HUDEP-2 (cell line): ENCODE data around the gene UBXN7.
"Not testable (repeated sequence)": the region's sequence is repeated elsewhere in the genome, so short reads cannot be mapped to it uniquely, and the experiment has no call there.

Experiments
- DNase-seq, 76 experiments: peaks; one replicate each; lab custom pipeline; 2025; ENCODE audit not compliant: unreplicated experiment in 76 of 76; lab: John Stamatoyannopoulos, UW

Gene UBXN7

GRCh38 chr3:196432137-196432879 lies at the start of gene UBXN7:
Gene UBXN7 (minus strand): TSS chr3:196432427. CDS start chr3:196432399, 28 bp downstream.
- peak in 75 of 76 experiments; percentile 21 to 96 (median 88) for DNase-seq

GRCh38 chr3:196477678-196478077 lies 45.5 kb upstream of the UBXN7 start:
- no peak for DNase-seq

- no peak for DNase-seq
Observed at GRCh38 chr3:196472286-196472685, 40.1 kb upstream of the UBXN7 start.

- DNase-seq = no peak
Observed at GRCh38 chr3:196471551-196471950, 39.3 kb upstream of the UBXN7 start.

GRCh38 chr3:196470182-196470581 lies 38.0 kb upstream of the UBXN7 start:
- not testable (repeated sequence) for DNase-seq

- no peak for DNase-seq
Observed at GRCh38 chr3:196463804-196464203, 31.6 kb upstream of the UBXN7 start.

- no peak for DNase-seq
Observed at GRCh38 chr3:196463478-196463756, 31.2 kb upstream of the UBXN7 start.

GRCh38 chr3:196462680-196463477 lies 30.7 kb upstream of the UBXN7 start:
- not testable (repeated sequence) for DNase-seq

- DNase-seq = no peak
Observed at GRCh38 chr3:196458063-196458462, 25.8 kb upstream of the UBXN7 start.

GRCh38 chr3:196457470-196457869 lies 25.2 kb upstream of the UBXN7 start:
- not testable (repeated sequence) for DNase-seq

- no peak for DNase-seq
Observed at GRCh38 chr3:196454935-196455334, 22.7 kb upstream of the UBXN7 start.

GRCh38 chr3:196445391-196445790 lies 13.2 kb upstream of the UBXN7 start:
- not testable (repeated sequence) for DNase-seq

GRCh38 chr3:196444500-196444894 lies 12.3 kb upstream of the UBXN7 start:
- DNase-seq = no peak

- DNase-seq = no peak
Observed at GRCh38 chr3:196440696-196441095, 8.5 kb upstream of the UBXN7 start.

GRCh38 chr3:196440041-196440537 lies 7.9 kb upstream of the UBXN7 start:
- DNase-seq = no peak

- peak in 18 of 76 experiments; percentile 5 to 47 (median 16) for DNase-seq
Observed at GRCh38 chr3:196431181-196432136, 768 bp downstream of the UBXN7 start.

GRCh38 chr3:196428041-196428440 lies 4.2 kb downstream of the UBXN7 start:
- peak in 1 of 76 experiments; percentile 13 for DNase-seq

GRCh38 chr3:196424421-196424820 lies 7.8 kb downstream of the UBXN7 start:
- not testable (repeated sequence) for DNase-seq

- DNase-seq = peak in 56 of 76 experiments; percentile 5 to 72 (median 34)
Observed at GRCh38 chr3:196423044-196423781, 9.0 kb downstream of the UBXN7 start.

- DNase-seq = not testable (repeated sequence)
Observed at GRCh38 chr3:196421668-196422067, 10.6 kb downstream of the UBXN7 start.
